Calu3 (cell line): ENCODE results near the gene SLC22A5. TPM values are rescaled to one million over a fixed set of nuclear protein-coding genes. Genes with fewer than 3 reads are reported as not detected.

ENCODE experiments used
- BruUV-seq: library from RNA; stranded (reverse); fragments of 400-500 nt; replicated peaks from 2 replicates; lab custom pipeline; 2021; lab: Mats Ljungman, UMichigan
- CTCF ChIA-PET: fragments of 300-600 bp; sonication (Branson Sonifier 250); formaldehyde crosslinking; loops from one replicate; lab custom pipeline; 2022; ENCODE audit warnings: antibody characterized with exemption; lab: Charles Lee
- DNase-seq: peaks from one replicate; pipeline ENCODE4 v3.0.0; 2022
- H3K27ac Mint-ChIP-seq: one replicate; pipeline ENCODE4 v1.8.0; 2022; ENCODE audit warnings: mixed read lengths; ENCODE audit not compliant: unreplicated experiment
- H3K27me3 Mint-ChIP-seq: one replicate; pipeline ENCODE4 v1.8.0; 2022; ENCODE audit warnings: mixed read lengths; ENCODE audit not compliant: unreplicated experiment
- H3K36me3 Mint-ChIP-seq: one replicate; pipeline ENCODE4 v1.8.0; 2022; ENCODE audit warnings: mild to moderate bottlenecking, moderate library complexity, mixed read lengths; ENCODE audit not compliant: insufficient read depth, unreplicated experiment
- H3K4me1 Mint-ChIP-seq: one replicate; pipeline ENCODE4 v1.8.0; 2022; ENCODE audit warnings: mild to moderate bottlenecking, low read depth, mixed read lengths; ENCODE audit not compliant: unreplicated experiment
- H3K4me3 Mint-ChIP-seq: one replicate; pipeline ENCODE4 v1.8.0; 2022; ENCODE audit warnings: mild to moderate bottlenecking, low read depth, moderate library complexity, mixed read lengths; ENCODE audit not compliant: unreplicated experiment
- H3K9me3 Mint-ChIP-seq: one replicate; pipeline ENCODE4 v1.8.0; 2022; ENCODE audit warnings: low read depth, mixed read lengths; ENCODE audit not compliant: unreplicated experiment
- CTCF ChIP-seq: fragments of 200-600 bp; IDR thresholded peaks from one replicate; pipeline ENCODE4 v1.8.0; 2022; ENCODE audit warnings: antibody characterized with exemption; ENCODE audit not compliant: unreplicated experiment
- intact Hi-C: fragments of 100-400 bp; cut with micrococcal nuclease; formaldehyde crosslinking; loops from one replicate; pipeline ENCODE4 v1.10.0; 2022; ENCODE audit not compliant: unreplicated experiment
- total RNA-seq: library from RNA; stranded (reverse); gene quantifications from 2 replicates; pipeline ENCODE4 v1.2.3, GENCODE V29; 2022

Gene SLC22A5
- total RNA-seq, 1 experiment from 2014 or later: 24.6 TPM

- Mint-ChIP-seq H3K27ac (peak overlapping the region; percentile 3), H3K36me3 (no peaks in the 10 kb centered on the region), H3K4me1 (peaks cover 51% of the 10 kb centered on the region), H3K27me3 (no peaks in the 10 kb centered on the region), H3K9me3 (no peaks in the 10 kb centered on the region), H3K4me3 (no peak overlapping the region)
- intact Hi-C loops: loop anchor here (1.0 to 5.0 kb wide), 2 partner anchors 30 to 41 kb away; no protein-coding TSS in a partner anchor
- no peak for DNase-seq
- CTCF ChIA-PET: interaction anchor here (0.8 to 3.4 kb wide), 9 partner anchors 8 to 73 kb away, joined by 3 to 25 read pairs (median 6); partner anchors contain the start of gene IRF1
- BruUV-seq: no TSS peak
- TF ChIP-seq CTCF: no peak
Measured at GRCh38 chr5:132428484-132429462, 59.3 kb downstream of the SLC22A5 start.

- no peak for TF ChIP-seq CTCF
- no peaks in the 10 kb centered on the region for H3K9me3 Mint-ChIP-seq
- CTCF ChIA-PET: interaction anchor here (0.8 to 2.4 kb wide), 5 partner anchors 8 to 71 kb away, joined by 3 to 6 read pairs (median 4); no protein-coding TSS in a partner anchor
- no peak overlapping the region for H3K4me3 Mint-ChIP-seq
- H3K27me3 Mint-ChIP-seq: no peaks in the 10 kb centered on the region
- H3K4me1 Mint-ChIP-seq: peaks cover 53% of the 10 kb centered on the region
- BruUV-seq: no TSS peak
- no peak for DNase-seq
- intact Hi-C loops: loop anchor here (1.0 to 5.0 kb wide), 2 partner anchors 29 to 42 kb away; no protein-coding TSS in a partner anchor
- no peaks in the 10 kb centered on the region for H3K36me3 Mint-ChIP-seq
- peak overlapping the region; percentile 55 for H3K27ac Mint-ChIP-seq
Measured at GRCh38 chr5:132429463-132430440, 60.2 kb downstream of the SLC22A5 start.

GRCh38 chr5:132430746-132431145, 61.2 kb downstream of the SLC22A5 start:
- CTCF ChIA-PET: interaction anchor here (2.0 to 2.4 kb wide), 2 partner anchors 19 to 70 kb away, joined by 6 read pairs; no protein-coding TSS in a partner anchor
- H3K4me1 Mint-ChIP-seq: peaks cover 54% of the 10 kb centered on the region
- H3K27ac Mint-ChIP-seq: no peak overlapping the region
- intact Hi-C loops: no loop called here
- no peak for DNase-seq
- no peaks in the 10 kb centered on the region for H3K27me3 Mint-ChIP-seq
- no peaks in the 10 kb centered on the region for H3K9me3 Mint-ChIP-seq
- H3K4me3 Mint-ChIP-seq: no peak overlapping the region
- H3K36me3 Mint-ChIP-seq: no peaks in the 10 kb centered on the region
- no TSS peak for BruUV-seq
- TF ChIP-seq CTCF: no peak

GRCh38 chr5:132431632-132432031, 62.1 kb downstream of the SLC22A5 start:
- TF ChIP-seq CTCF: no peak
- DNase-seq: no peak
- CTCF ChIA-PET: interaction anchor here (1.2 kb wide), 1 partner anchor 16 kb away, joined by 3 read pairs; no protein-coding TSS in a partner anchor
- H3K9me3 Mint-ChIP-seq: no peaks in the 10 kb centered on the region
- no peak overlapping the region for H3K27ac Mint-ChIP-seq
- no peaks in the 10 kb centered on the region for H3K27me3 Mint-ChIP-seq
- H3K4me1 Mint-ChIP-seq: peaks cover 49% of the 10 kb centered on the region
- no peaks in the 10 kb centered on the region for H3K36me3 Mint-ChIP-seq
- no TSS peak for BruUV-seq
- H3K4me3 Mint-ChIP-seq: no peak overlapping the region
- intact Hi-C loops: no loop called here
